HG02884 (cell line): ENCODE results near the gene ABCB11.
A peak's percentile ranks its signal among the peaks of the same experiment; 100 is the strongest.
"Not testable (repeated sequence)": the region's sequence is repeated elsewhere in the genome, so short reads cannot be mapped to it uniquely, and the experiment has no call there.

Experiments
- ATAC-seq: cut with Tn5 transposase; IDR thresholded peaks from one replicate; pipeline ENCODE4 v1.9.1; 2021; ENCODE audit warnings: mild to moderate bottlenecking, moderate library complexity; ENCODE audit not compliant: unreplicated experiment

The ABCB11 gene

DNA sequence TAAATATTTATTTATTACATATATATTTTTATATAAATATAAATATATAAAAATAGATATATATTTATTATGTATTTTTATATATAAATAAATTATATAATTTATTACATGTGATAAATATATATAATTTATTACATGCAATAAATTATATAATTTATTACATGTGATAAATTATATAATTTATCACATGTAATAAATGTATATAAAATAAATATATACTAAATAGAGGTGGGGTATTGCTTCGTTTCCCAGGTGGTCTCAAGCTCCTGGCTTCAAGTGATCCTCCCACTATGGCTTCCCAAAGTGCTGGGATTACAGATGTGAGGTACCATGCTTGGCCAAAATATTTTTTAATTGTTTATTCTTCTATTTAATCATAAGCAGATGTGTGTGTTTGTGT is 133.7 kb downstream of the ABCB11 start:
- no peak for ATAC-seq

DNA sequence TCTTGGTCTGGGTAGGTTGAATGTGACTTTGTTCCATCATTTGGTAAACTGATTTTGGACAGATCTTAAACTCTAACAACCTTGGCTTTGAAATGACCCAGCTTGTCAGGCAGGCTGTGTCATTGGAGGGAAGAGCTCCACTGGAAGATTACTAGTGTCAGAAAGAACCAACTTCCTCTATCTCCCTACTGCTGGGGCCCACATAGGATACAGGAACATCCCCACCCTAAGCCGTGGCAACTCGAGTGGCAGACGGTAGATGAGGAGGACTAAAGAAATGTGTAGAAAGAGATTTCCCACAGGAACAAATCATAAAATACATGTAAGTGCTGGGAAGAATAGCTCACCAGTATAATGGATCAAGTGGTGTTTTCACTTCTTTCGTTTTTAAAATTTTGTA is 134.3 kb downstream of the ABCB11 start:
- ATAC-seq, result no peak

DNA sequence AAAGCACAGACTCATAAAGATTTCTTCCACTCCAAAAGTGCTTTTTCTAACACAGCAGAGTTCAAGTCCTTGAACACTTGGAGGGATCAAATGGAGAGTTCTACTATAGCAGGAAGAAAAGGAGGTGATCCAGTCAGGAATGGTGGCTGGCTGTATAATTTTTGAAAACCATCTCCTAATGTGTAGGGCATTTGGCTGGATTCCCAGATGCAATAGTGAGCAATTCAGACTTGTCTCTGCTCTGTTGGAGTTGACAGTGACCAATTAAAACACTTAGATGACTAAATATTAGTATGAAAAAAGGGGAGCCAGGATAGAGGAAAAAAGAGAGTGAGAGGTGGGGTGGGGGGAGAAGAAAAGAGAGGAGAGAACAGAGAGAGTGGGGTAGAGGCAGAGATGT is 135.4 kb downstream of the ABCB11 start:
- no peak for ATAC-seq

DNA sequence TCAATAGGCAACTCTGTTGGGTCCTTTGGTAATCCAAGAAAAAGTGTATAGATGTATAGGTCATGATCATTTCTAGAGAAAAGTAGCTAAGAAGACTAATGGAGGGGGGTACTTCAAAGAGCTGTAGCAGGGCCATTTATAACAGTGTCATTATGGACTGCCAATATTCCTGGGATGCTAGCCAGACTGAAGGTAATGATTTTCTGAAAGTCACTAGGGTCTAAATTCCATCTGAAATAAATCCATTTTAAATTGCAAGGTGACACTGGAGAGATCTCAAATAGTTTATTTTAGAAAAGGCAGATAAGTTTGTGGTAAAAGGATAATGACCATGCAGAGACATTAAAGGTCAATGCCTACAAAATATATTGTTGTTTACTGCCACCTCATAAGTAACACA is 136.4 kb downstream of the ABCB11 start:
- ATAC-seq, result no peak

DNA sequence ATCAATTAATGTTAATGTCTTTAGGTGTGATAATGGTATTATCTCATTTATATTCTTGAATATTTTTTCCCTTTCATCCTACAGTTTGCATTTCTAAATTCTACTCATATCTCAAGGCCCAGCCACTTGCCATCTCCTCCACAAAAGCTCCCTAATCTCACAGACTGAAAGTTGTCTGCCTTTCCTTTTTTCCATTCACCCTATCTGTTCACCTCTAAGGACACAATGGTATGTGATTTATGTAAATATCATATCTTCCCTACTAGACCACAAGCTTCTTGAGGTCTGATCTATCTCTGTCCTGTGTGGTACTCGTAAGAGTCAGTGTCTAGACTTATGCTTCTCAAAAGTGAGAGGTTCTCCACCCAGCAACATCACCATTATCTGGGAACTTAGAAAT is 137.0 kb downstream of the ABCB11 start:
- no peak for ATAC-seq

DNA sequence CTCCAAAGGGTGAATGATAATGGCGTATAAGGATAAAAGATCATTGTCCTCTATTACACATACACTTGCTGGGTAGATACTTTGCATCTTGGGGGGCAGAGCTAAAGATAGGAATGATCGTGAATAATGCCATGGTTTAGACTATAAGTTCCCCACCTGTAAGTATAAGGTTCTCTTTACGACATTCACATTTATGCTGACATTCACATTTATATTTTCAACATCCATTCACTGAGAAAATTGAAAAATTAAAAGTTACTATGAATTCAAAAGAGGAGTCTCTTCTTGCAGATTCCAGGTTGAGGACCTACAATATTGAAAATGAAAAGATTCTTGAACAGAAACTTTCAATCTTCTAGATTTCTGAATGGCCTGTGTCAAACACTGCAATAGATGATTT is 138.8 kb downstream of the ABCB11 start:
- no peak for ATAC-seq

DNA sequence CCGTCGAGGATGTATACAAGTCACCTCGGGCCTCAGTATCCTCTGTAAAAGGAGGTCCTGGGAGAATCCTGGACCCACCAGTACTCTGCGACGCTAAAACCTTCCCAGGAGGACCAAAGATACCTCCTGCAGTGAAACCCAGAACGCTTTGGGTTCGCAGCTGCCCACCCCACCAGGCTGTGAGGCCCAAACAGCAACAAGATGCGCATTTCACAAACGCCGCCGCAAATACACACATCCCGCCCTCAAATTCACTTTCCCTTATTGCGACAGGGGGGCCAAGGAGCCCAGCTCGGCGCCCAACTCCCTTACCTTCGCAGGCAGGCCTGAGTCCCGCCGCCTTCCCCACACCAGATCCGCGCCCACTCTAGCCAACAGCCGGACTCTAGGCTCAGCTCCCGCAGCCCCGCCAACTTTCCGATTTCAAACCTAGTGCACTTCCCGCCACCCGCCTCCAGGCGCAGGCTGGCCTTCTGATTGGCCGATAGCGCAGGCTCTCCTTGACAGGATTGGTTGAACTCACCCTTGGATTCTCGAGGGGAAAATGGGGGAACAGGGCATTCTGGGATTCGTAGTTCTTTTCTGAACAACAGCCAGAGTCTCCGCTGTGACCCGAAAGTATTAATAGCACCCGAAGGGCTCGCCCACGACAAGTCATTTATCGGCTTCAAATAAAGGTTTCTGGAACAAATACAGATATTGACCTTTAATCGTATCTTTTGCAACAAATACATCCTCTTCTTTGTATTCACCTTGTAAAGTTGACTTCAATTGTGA is 140.9 kb downstream of the ABCB11 start, which contains the start of gene SPC25:
Gene SPC25, minus strand, starts transcription at position 425 of the 777 bp plus-strand sequence. CDS start 911 bp downstream, outside the sequence.
- ATAC-seq, result peak; percentile 100

DNA sequence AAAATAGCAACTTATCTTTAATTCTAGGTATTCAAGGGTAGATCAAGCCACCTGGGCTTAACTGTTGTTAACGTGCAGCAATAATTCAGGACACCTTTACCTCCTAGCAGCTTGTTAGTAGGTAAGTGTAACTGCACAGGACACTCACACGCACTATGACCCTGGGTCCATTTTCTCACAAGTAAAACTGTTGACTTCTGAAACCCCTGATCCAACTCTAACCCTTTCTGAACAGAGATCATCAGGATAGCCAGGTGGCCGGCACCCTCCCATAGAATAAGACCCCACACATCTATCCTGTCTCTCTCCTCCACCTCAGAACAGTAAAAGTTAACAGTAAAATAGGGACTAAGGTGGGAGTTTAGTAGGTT is 141.5 kb downstream of the ABCB11 start:
- no peak for ATAC-seq

DNA sequence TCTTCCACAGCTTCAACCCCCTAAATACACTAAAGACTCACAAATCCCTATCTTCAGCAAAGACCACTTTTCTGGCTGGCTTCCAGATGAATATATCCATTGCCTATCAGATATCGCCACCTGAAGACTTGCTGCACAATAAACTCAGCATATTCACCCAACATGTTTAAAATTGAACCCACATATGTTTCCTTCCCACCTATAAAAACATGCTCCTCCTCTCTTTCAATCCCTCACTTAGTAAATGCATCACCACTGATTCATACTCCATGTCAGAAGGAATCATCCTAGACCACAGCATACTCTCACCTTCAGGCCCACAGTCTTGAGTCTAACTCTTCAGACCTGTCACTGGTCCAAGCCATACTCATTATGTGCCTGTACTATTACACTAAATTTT is 146.1 kb downstream of the ABCB11 start:
- ATAC-seq, result no peak

DNA sequence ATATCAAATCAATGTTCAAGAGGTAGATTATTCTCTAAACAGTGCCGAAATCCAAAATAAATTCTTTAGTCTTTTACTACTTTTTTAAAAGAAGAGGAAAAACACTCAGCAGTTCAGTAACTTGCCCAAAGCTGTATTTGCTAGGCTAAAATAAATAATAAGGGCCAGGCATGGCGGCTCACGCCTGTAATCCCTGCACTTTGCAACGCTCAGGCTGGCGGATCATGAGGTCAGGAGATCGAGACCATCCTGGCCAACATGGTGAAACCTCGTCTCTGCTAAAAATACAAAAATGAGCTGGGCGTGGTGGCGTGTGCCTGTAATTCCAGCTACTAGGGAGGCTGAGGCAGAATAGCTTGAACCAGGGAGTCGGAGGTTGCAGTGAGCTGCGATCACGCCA is 149.0 kb downstream of the ABCB11 start:
- ATAC-seq, result not testable (repeated sequence)

DNA sequence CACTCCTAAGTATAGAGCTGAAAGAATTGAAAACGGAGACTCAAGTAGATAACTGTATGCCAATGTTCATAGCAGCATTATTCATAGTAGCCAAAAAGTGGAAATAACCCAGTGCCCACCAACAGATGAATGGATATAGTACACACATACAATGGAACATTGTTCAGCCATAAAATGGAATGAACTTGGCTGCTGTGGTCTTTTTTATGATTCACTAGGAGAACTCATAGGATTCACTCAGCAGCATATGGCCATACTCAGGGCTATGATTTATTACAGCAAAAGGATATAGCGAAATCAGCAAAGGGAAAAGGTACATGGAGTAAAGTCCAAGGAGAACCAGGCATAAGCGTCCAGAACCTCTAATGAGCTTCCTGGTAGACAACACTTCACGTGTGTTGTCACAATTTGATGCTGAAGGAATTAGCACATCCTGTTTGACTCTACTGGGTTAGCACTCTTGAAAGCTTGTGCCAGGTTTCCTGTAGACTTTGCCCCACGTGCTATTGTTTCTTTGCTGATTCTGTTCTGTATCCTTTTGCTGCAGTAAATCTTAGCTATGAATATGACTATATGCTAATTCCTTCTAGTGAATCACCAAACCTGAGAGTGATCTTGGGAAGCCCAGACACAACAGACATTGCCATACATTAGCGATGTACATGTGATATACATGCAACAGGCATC is 156.6 kb downstream of the ABCB11 start:
- no peak for ATAC-seq

DNA sequence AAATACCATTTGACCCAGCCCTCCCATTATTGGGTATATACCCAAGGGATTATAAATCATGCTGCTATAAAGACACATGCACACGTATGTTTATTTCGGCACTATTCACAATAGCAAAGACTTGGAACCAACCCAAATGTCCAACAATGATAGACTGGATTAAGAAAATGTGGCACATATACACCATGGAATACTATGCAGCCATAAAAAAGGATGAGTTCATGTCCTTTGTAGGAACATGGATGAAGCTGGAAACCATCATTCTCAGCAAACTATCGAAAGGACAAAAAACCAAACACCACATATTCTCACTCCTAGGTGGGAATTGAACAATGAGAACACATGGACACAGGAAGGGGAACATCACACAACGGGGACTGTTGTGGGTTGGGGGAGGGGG is 160.3 kb downstream of the ABCB11 start:
- not testable (repeated sequence) for ATAC-seq
